ENCODE data around the gene HS1BP3.

Gene HS1BP3

DNA sequence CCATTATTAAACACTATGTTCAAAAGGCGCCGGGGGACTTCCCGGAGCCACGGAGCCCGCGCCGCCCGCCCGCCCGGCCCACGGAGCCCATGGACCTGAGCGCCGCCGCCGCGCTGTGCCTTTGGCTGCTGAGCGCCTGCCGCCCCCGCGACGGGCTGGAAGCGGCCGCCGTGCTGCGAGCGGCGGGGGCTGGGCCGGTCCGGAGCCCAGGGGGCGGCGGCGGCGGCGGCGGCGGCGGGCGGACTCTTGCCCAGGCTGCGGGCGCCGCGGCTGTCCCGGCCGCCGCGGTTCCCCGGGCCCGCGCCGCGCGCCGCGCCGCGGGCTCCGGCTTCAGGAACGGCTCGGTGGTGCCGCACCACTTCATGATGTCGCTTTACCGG, 16.2 kb upstream of the HS1BP3 start:
- DNase-seq (ENCODE audit: low spot score) = no peak
- ATAC-seq (ENCODE audit: low read depth) = no peak
- Histone ChIP-seq H3K27me3 (ENCODE audit: insufficient read depth, poor library complexity, severe bottlenecking) (peaks cover 93% of the 10 kb centered on the region), H3K4me3 (ENCODE audit: severe bottlenecking) (peak overlapping the region; percentile 8), H3K36me3 (ENCODE audit: low read depth) (no peaks in the 10 kb centered on the region), H3K4me1 (ENCODE audit: insufficient read depth, poor library complexity, severe bottlenecking) (no peaks in the 10 kb centered on the region), H3K27ac (ENCODE audit: poor library complexity, severe bottlenecking) (no peak overlapping the region), H3K9me3 (ENCODE audit: severe bottlenecking) (no peaks in the 10 kb centered on the region)
- TF ChIP-seq, protein P1, sequence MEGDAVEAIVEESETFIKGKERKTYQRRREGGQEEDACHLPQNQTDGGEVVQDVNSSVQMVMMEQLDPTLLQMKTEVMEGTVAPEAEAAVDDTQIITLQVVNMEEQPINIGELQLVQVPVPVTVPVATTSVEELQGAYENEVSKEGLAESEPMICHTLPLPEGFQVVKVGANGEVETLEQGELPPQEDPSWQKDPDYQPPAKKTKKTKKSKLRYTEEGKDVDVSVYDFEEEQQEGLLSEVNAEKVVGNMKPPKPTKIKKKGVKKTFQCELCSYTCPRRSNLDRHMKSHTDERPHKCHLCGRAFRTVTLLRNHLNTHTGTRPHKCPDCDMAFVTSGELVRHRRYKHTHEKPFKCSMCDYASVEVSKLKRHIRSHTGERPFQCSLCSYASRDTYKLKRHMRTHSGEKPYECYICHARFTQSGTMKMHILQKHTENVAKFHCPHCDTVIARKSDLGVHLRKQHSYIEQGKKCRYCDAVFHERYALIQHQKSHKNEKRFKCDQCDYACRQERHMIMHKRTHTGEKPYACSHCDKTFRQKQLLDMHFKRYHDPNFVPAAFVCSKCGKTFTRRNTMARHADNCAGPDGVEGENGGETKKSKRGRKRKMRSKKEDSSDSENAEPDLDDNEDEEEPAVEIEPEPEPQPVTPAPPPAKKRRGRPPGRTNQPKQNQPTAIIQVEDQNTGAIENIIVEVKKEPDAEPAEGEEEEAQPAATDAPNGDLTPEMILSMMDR (IDR thresholded peaks at IDR 0.05; ENCODE audit: poor library complexity, severe bottlenecking) = no peak

DNA sequence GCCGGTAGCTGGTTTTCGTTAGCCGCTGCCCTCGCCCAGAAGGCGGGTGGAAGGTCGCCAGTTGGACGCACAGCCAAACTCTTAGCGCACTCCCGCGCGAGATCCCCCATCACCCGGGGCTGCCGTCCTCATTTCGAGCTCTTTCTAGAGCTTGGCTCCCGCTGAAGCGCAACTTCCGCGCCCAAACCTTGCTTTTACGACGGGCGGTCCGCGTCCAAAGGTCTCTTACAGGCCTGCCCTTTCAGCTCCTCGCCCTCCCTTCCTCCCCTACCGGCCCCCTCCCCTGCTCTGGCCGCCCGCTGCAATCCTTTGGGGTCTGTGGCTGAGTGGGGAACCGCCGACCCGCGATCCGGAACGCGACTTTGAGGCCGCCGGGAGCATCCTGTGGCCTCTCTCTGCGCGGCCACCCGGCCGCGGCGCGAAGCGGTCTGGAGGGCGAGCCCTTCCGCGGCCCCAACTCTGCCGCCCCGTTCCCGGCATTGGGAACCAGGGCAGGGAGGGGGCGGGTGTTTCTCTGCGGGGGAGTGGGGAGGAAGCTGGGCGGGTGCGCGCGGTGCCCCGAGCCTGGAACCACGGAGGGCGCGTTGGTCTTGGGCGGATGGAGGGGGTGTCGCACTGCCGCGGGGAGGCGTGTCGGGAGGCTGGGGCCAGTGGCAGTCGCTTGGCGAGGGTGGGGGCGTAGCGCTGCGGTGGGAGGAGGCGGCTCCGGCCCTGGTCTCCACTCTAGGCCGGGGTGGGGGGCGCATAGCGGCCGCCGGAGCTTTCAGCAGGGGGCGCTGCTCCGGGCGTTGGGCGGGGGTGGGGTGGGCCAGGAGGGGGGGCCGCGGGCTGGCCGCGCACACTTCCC, 15.6 kb upstream of the HS1BP3 start, which contains the start of gene GDF7:
Gene GDF7, plus strand, starts transcription at position 841 of the 847 bp plus-strand sequence. CDS start 96 bp downstream, outside the sequence.
- no peak within 1 kb of the TSS for H3K27ac ChIP-seq (ENCODE audit: poor library complexity, severe bottlenecking)
- TF ChIP-seq, protein P1 (IDR thresholded peaks at IDR 0.05; ENCODE audit: poor library complexity, severe bottlenecking) = no peak
- peak within 1 kb of the TSS; percentile 8 for H3K4me3 ChIP-seq (ENCODE audit: severe bottlenecking)
- no peak for DNase-seq (ENCODE audit: low spot score)
- no peaks in the 10 kb centered on the region for H3K36me3 ChIP-seq (ENCODE audit: low read depth)
- no peaks in the 10 kb centered on the region for H3K9me3 ChIP-seq (ENCODE audit: severe bottlenecking)
- H3K4me1 ChIP-seq (ENCODE audit: insufficient read depth, poor library complexity, severe bottlenecking) = no peaks in the 10 kb centered on the region
- ATAC-seq (ENCODE audit: low read depth) = no peak
- H3K27me3 ChIP-seq (ENCODE audit: insufficient read depth, poor library complexity, severe bottlenecking) = peaks cover 92% of the 10 kb centered on the region

DNA sequence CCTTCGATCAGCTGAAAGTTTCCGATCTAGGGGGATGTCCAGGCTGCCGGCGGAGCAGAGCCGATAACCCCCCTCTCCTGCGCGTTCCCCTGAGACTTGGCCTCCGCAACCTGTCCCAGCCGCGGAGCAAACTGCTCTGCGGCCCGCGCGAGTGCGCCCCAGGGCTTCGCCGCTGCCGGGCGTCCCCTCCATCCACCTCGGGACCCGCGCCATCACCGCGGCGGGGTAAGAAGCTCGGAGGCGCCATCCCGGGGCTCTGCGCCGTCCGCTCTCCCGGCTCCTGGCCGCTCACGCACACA, 15.1 kb upstream of the HS1BP3 start:
- H3K27me3 ChIP-seq (ENCODE audit: insufficient read depth, poor library complexity, severe bottlenecking) = peaks cover 86% of the 10 kb centered on the region
- 0 out of 3 replicates have a peak, but pooled peaks have one; percentile 3 for ATAC-seq (ENCODE audit: low read depth)

GRCh38 chr2:20665243-20666004, 14.5 kb upstream of the HS1BP3 start:
- no peak overlapping the region for H3K27ac ChIP-seq (ENCODE audit: poor library complexity, severe bottlenecking)
- no peak overlapping the region for H3K4me3 ChIP-seq (ENCODE audit: severe bottlenecking)
- ATAC-seq (ENCODE audit: low read depth) (no peak), DNase-seq (ENCODE audit: low spot score) (no peak)
- H3K4me1 ChIP-seq (ENCODE audit: insufficient read depth, poor library complexity, severe bottlenecking) = no peaks in the 10 kb centered on the region
- peaks cover 81% of the 10 kb centered on the region for H3K27me3 ChIP-seq (ENCODE audit: insufficient read depth, poor library complexity, severe bottlenecking)
- H3K9me3 ChIP-seq (ENCODE audit: severe bottlenecking) = no peaks in the 10 kb centered on the region
- no peaks in the 10 kb centered on the region for H3K36me3 ChIP-seq (ENCODE audit: low read depth)
- TF ChIP-seq, protein P1 (IDR thresholded peaks at IDR 0.05; ENCODE audit: poor library complexity, severe bottlenecking) = no peak

More for the DNA sequence above, 15.1 kb upstream of the HS1BP3 start:
- no peaks in the 10 kb centered on the region for H3K4me1 ChIP-seq (ENCODE audit: insufficient read depth, poor library complexity, severe bottlenecking)
- TF ChIP-seq, protein P1 (IDR thresholded peaks at IDR 0.05; ENCODE audit: poor library complexity, severe bottlenecking) = no peak
- no peak overlapping the region for H3K4me3 ChIP-seq (ENCODE audit: severe bottlenecking)
- H3K36me3 ChIP-seq (ENCODE audit: low read depth) = no peaks in the 10 kb centered on the region
- no peaks in the 10 kb centered on the region for H3K9me3 ChIP-seq (ENCODE audit: severe bottlenecking)
- no peak for DNase-seq (ENCODE audit: low spot score)
- H3K27ac ChIP-seq (ENCODE audit: poor library complexity, severe bottlenecking) = no peak overlapping the region
